Measurements from ENCODE around the gene RIPPLY1.

GRCh38 chrX:106897259-106897658 lies 5.9 kb downstream of the RIPPLY1 start:
- TF ChIP-seq, protein P1, sequence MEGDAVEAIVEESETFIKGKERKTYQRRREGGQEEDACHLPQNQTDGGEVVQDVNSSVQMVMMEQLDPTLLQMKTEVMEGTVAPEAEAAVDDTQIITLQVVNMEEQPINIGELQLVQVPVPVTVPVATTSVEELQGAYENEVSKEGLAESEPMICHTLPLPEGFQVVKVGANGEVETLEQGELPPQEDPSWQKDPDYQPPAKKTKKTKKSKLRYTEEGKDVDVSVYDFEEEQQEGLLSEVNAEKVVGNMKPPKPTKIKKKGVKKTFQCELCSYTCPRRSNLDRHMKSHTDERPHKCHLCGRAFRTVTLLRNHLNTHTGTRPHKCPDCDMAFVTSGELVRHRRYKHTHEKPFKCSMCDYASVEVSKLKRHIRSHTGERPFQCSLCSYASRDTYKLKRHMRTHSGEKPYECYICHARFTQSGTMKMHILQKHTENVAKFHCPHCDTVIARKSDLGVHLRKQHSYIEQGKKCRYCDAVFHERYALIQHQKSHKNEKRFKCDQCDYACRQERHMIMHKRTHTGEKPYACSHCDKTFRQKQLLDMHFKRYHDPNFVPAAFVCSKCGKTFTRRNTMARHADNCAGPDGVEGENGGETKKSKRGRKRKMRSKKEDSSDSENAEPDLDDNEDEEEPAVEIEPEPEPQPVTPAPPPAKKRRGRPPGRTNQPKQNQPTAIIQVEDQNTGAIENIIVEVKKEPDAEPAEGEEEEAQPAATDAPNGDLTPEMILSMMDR (conservative IDR thresholded peaks at IDR 0.05; ENCODE audit: low read length): no peak
- no peak for TF ChIP-seq EZH2phosphoT487 (IDR thresholded peaks at IDR 0.05; ENCODE audit: borderline replicate concordance)
